Smooth muscle cell (in vitro differentiated cells): Measurements from ENCODE around the gene ADCY5. TPM values are rescaled to one million over a fixed set of nuclear protein-coding genes. Genes with fewer than 3 reads are reported as not detected.

Experiments
- DNase-seq: peaks from one replicate; lab custom pipeline; 2025; ENCODE audit not compliant: unreplicated experiment; lab: John Stamatoyannopoulos, UW
- H2AFZ ChIP-seq: fragments of 200-600 bp; sonication (generic); 2 replicates; pipeline ENCODE4 v1.6.0; 2016; ENCODE audit warnings: antibody characterized with exemption, low read depth, mild to moderate bottlenecking
- H3F3A ChIP-seq: fragments of 200-600 bp; sonication (generic); 2 replicates; pipeline ENCODE4 v1.6.0; 2017; ENCODE audit warnings: antibody characterized with exemption, low read depth
- H3K27ac ChIP-seq: fragments of 200-600 bp; sonication (generic); 2 replicates; pipeline ENCODE4 v1.5.1; 2016; ENCODE audit warnings: low read depth, mild to moderate bottlenecking
- H3K27me3 ChIP-seq: fragments of 200-600 bp; sonication (generic); 2 replicates; pipeline ENCODE4 v1.6.1; 2016; ENCODE audit warnings: low read depth, mild to moderate bottlenecking
- H3K36me3 ChIP-seq: fragments of 200-600 bp; sonication (generic); 2 replicates; pipeline ENCODE4 v1.5.1; 2016; ENCODE audit warnings: low read depth
- H3K4me1 ChIP-seq: fragments of 200-600 bp; sonication (generic); 2 replicates; pipeline ENCODE4 v1.5.1; 2016; ENCODE audit warnings: low read depth
- H3K4me2 ChIP-seq: fragments of 200-600 bp; sonication (generic); 2 replicates; pipeline ENCODE4 v1.6.0; 2016; ENCODE audit warnings: mild to moderate bottlenecking
- H3K4me3 ChIP-seq: fragments of 200-600 bp; sonication (generic); 2 replicates; pipeline ENCODE4 v1.5.1; 2016; ENCODE audit warnings: mild to moderate bottlenecking
- H3K79me2 ChIP-seq: fragments of 200-600 bp; sonication (generic); 2 replicates; pipeline ENCODE4 v1.6.0; 2016; ENCODE audit warnings: low read depth, mild to moderate bottlenecking
- H3K9ac ChIP-seq: fragments of 200-600 bp; sonication (generic); 2 replicates; pipeline ENCODE4 v1.6.0; 2016; ENCODE audit warnings: low read depth
- H3K9me3 ChIP-seq: fragments of 200-600 bp; sonication (generic); replicated peaks from 2 replicates; pipeline ENCODE4 v1.5.1; 2016; ENCODE audit warnings: low read depth
- H4K20me1 ChIP-seq: fragments of 200-600 bp; sonication (generic); 2 replicates; pipeline ENCODE4 v1.6.0; 2016; ENCODE audit warnings: low read depth
- CTCF ChIP-seq: fragments of 200-600 bp; sonication (generic); IDR thresholded peaks from 2 replicates; pipeline ENCODE4 v1.5.1; 2017; ENCODE audit warnings: borderline replicate concordance, mild to moderate bottlenecking, antibody characterized with exemption; ENCODE audit not compliant: insufficient read depth, poor library complexity, severe bottlenecking
- WGBS: methylation state at CpG from one replicate; pipeline ENCODE4 v1.1.7; 2016; ENCODE audit warnings: low lambda C conversion rate; 5-methylcytosine and 5-hydroxymethylcytosine counted together
- polyA plus RNA-seq: library from polyadenylated mRNA; unstranded; fragments of >200 nt; fragmentation: Nextera tagmentation; extraction: Ambion mirVana; gene quantifications from 2 replicates; pipeline ENCODE4 v1.2.1, GENCODE V29; 2016
- total RNA-seq: library from RNA; depleted of rRNA; stranded (reverse); fragments of >200 nt; gene quantifications from 2 replicates; pipeline ENCODE4 v1.2.3, GENCODE V29; 2014

Gene ADCY5
- total and polyA plus RNA-seq, 2 experiments from 2014 or later: 0.50 to 0.58 TPM

- 56% methylated on average over 6 of the region's 6 CpGs for WGBS
- Histone ChIP-seq H3K9ac (no peak overlapping the region), H4K20me1 (no peaks in the 10 kb centered on the region), H3K36me3 (no peaks in the 10 kb centered on the region), H3K79me2 (no peaks in the 10 kb centered on the region), H3K4me1 (no peaks in the 10 kb centered on the region), H3F3A (no peaks in the 10 kb centered on the region), H3K9me3 (no peaks in the 10 kb centered on the region), H2AFZ (no peak overlapping the region), H3K27me3 (peaks cover 13% of the 10 kb centered on the region), H3K4me3 (no peak overlapping the region), H3K27ac (no peak overlapping the region), H3K4me2 (no peak overlapping the region)
- no peak for DNase-seq
- TF ChIP-seq CTCF: no peak
Measured at GRCh38 chr3:123344175-123344906, 104.5 kb downstream of the ADCY5 start.

GRCh38 chr3:123343296-123344174 lies 105.4 kb downstream of the ADCY5 start:
- H3F3A ChIP-seq: no peaks in the 10 kb centered on the region
- no peak overlapping the region for H2AFZ ChIP-seq
- no peaks in the 10 kb centered on the region for H3K36me3 ChIP-seq
- H3K9me3 ChIP-seq: no peaks in the 10 kb centered on the region
- no peaks in the 10 kb centered on the region for H4K20me1 ChIP-seq
- no peak for TF ChIP-seq CTCF
- no peak overlapping the region for H3K4me2 ChIP-seq
- no peak overlapping the region for H3K27ac ChIP-seq
- no peaks in the 10 kb centered on the region for H3K4me1 ChIP-seq
- H3K79me2 ChIP-seq: no peaks in the 10 kb centered on the region
- no peak overlapping the region for H3K9ac ChIP-seq
- H3K27me3 ChIP-seq: peaks cover 5% of the 10 kb centered on the region
- 78% methylated on average over 15 of the region's 15 CpGs for WGBS
- no peak for DNase-seq
- H3K4me3 ChIP-seq: no peak overlapping the region

GRCh38 chr3:123342631-123343080 lies 106.2 kb downstream of the ADCY5 start:
- Histone ChIP-seq H3K27ac (no peak overlapping the region), H4K20me1 (no peaks in the 10 kb centered on the region), H2AFZ (no peak overlapping the region), H3K27me3 (no peaks in the 10 kb centered on the region), H3K9ac (no peak overlapping the region), H3F3A (no peaks in the 10 kb centered on the region), H3K9me3 (no peaks in the 10 kb centered on the region), H3K36me3 (no peaks in the 10 kb centered on the region), H3K4me3 (no peak overlapping the region), H3K4me2 (no peak overlapping the region), H3K4me1 (no peaks in the 10 kb centered on the region), H3K79me2 (no peaks in the 10 kb centered on the region)
- no peak for TF ChIP-seq CTCF
- DNase-seq: no peak
- 88% methylated on average over 8 of the region's 8 CpGs for WGBS
